HG02840 (cell line): Measurements from ENCODE around the gene TENM4.

Experiments
- ATAC-seq: cut with Tn5 transposase; IDR thresholded peaks from one replicate; pipeline ENCODE4 v1.9.1; 2021; ENCODE audit warnings: mild to moderate bottlenecking, moderate library complexity, moderate number of reproducible peaks; ENCODE audit not compliant: unreplicated experiment, low FRiP score

The TENM4 gene

GRCh38 chr11:79453617-79454016 is 12.8 kb upstream of the TENM4 start:
- ATAC-seq, result no peak

GRCh38 chr11:79449040-79449439 is 8.2 kb upstream of the TENM4 start:
- no peak for ATAC-seq

GRCh38 chr11:79447038-79447786 is 6.4 kb upstream of the TENM4 start:
- ATAC-seq, result no peak

- no peak for ATAC-seq
Observed at GRCh38 chr11:79444923-79445322, 4.1 kb upstream of the TENM4 start.

- ATAC-seq, result no peak
Observed at GRCh38 chr11:79441461-79441875, 638 bp upstream of the TENM4 start.

- ATAC-seq, result no peak
Observed at GRCh38 chr11:79439886-79440570, 802 bp downstream of the TENM4 start.

GRCh38 chr11:79439410-79439885 is 1.4 kb downstream of the TENM4 start:
- no peak for ATAC-seq

DNA sequence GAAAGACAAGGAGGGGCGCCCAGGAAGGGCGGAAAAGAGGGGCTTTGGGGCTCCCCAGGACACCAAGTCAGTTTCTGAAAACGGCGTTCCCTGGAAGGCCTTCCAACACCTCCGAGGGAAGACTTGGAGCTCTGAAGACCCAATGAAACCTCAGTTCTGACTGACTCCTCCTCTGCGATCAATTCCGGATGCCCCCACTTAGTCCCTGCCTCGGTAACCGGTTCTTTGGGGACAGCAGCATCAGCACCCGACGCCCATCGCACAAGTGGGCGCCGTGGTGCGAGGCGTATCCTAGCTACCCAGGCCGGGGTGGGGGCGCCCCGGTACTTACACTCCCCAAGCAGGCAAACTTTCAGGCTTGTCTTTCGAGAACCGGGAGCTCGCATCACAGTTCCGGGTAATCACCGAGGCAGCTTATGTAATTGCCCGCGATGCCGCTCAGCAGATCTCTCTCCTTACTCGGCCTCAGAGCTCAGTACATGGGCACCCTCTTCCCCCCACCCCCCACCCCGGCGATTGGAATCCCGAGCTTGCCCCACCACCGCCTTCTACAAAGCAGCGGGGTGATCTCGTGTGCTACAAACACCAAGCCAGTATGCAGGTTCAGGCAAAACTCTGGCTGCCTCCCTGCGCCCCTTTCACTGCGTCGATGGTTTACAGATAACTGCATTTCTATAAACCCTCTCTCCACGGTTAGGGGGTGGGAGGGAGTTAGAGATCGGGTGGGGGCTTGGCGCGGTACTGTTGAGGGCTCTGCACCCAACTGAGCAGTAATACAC is 2.0 kb downstream of the TENM4 start:
- ATAC-seq, result no peak

DNA sequence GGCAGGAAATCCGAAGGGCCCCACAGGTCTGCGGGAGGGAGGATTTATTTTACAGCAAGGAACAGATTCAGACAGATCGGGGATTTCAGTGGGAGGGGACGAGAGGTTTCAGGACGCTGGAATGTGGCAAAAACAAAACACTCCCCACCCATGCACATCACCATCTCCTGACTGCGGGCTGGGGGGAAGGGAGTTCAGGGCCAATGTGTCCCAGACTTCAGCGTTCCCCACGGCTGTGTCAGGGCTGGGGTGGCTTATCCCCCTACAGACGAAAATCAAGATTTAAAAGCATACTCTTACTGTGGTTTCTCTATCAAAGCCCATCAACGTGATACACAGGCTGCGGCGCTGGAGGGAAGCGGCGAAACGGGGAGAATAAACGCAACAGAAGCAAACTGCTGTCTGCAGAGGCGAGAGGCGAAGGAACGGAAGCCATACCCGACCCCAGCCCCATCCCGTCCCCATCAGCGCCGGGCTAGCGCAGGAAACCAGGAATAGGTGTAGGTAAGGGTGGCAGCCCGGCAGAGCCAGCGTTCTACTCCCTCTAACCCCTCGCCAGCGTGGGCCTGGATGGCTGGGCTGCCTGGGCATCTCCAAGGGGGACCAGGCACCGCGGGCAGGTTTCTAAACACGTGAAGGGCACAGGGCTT is 2.7 kb downstream of the TENM4 start:
- no peak for ATAC-seq

GRCh38 chr11:79437278-79437980 is 3.4 kb downstream of the TENM4 start:
- ATAC-seq, result no peak

DNA sequence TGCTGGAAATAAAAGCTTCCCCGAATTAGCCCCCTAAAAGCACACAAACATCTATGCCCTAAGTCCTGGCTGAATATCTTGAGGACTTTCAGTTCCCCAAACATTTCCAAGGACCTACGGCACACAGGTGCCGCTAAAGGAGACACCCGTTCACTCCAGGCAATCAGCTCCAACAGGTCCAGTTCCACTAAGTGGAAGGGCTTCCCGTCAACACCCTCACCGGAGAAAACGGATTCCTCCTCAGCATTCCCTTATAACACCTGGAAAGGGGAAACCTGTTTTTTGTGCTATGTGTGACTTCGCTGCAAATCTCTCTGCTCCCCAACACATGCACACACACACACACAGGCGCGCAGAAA is 3.9 kb downstream of the TENM4 start:
- ATAC-seq, result no peak

GRCh38 chr11:79434283-79434682 is 6.5 kb downstream of the TENM4 start:
- ATAC-seq, result no peak

- no peak for ATAC-seq
Observed at GRCh38 chr11:79432138-79432537, 8.7 kb downstream of the TENM4 start.

DNA sequence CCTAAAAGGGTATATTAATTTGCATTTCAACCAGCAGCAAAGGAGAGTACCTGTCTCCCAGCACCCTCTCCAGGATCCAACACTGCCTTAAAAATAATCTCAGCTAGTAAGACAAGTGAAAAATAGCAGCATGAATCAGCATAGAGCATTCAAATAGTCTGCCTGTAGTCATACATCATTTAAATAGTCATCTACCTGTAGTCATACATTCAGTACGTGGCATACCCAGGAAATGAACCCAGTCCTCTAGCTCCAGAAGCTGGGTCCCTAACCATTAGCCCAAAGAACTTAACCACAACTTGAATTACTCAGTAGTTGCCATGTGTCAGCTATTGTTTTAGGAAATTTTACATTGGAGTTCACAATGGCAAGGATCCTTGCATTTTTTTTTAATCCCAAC is 9.3 kb downstream of the TENM4 start:
- no peak for ATAC-seq

- ATAC-seq, result no peak
Observed at GRCh38 chr11:79430280-79430679, 10.6 kb downstream of the TENM4 start.

- ATAC-seq, result no peak
Observed at GRCh38 chr11:79428406-79428805, 12.4 kb downstream of the TENM4 start.

GRCh38 chr11:79427611-79428327 is 13.1 kb downstream of the TENM4 start:
- ATAC-seq, result no peak

DNA sequence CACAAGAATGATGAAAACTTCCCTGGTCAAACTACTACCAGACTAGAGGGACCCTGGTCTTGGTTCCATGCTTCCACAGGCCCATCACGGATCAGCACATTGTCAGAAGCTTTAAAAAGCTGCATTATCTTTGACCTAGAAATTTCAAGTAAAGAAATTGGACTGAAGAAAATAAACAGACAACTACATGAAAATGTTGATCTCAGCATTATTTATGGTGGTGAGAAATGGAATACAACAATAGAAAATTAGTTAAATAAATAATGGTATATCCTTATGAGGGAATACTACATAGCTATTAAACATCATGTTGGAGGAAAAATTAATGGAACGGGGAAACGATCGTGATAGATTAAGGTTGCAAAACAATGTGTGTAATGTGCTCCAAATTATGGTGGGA is 13.7 kb downstream of the TENM4 start:
- no peak for ATAC-seq

DNA sequence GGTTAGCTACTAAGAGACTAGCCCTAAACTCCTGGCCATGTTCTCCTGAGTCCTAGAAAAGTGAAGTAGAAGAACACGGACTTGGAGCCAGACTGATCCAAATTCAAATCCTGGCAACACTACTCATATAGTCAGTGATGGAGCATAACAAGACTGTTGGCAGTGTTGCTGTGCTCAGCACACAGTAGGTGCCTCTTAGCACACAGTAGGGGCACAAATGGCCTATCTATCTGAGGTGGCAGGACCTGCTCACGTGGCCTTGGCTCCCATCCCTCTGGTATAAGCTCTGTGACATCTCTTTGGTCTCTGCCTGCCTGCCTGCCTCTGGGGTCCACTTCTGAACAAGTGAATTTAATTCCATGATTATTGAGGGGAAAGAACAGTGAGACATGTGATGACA is 15.4 kb downstream of the TENM4 start:
- no peak for ATAC-seq

- no peak for ATAC-seq
Observed at GRCh38 chr11:79423736-79424135, 17.1 kb downstream of the TENM4 start.
